Measurements from ENCODE around the gene STUM.

GRCh38 chr1:226627924-226628611 is 79.5 kb downstream of the STUM start:
- TF ChIP-seq, protein P1, sequence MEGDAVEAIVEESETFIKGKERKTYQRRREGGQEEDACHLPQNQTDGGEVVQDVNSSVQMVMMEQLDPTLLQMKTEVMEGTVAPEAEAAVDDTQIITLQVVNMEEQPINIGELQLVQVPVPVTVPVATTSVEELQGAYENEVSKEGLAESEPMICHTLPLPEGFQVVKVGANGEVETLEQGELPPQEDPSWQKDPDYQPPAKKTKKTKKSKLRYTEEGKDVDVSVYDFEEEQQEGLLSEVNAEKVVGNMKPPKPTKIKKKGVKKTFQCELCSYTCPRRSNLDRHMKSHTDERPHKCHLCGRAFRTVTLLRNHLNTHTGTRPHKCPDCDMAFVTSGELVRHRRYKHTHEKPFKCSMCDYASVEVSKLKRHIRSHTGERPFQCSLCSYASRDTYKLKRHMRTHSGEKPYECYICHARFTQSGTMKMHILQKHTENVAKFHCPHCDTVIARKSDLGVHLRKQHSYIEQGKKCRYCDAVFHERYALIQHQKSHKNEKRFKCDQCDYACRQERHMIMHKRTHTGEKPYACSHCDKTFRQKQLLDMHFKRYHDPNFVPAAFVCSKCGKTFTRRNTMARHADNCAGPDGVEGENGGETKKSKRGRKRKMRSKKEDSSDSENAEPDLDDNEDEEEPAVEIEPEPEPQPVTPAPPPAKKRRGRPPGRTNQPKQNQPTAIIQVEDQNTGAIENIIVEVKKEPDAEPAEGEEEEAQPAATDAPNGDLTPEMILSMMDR (IDR thresholded peaks at IDR 0.05) = no peak
- TF ChIP-seq POLR2A (IDR thresholded peaks at IDR 0.05) = no peak
